Measurements from ENCODE around the gene SLC38A10. TPM values are rescaled to one million over a fixed set of nuclear protein-coding genes. Genes with fewer than 3 reads are reported as not detected.

The SLC38A10 gene
- total and polyA plus RNA-seq, 2 experiments from 2014 or later = 58.6 to 133 TPM

DNA sequence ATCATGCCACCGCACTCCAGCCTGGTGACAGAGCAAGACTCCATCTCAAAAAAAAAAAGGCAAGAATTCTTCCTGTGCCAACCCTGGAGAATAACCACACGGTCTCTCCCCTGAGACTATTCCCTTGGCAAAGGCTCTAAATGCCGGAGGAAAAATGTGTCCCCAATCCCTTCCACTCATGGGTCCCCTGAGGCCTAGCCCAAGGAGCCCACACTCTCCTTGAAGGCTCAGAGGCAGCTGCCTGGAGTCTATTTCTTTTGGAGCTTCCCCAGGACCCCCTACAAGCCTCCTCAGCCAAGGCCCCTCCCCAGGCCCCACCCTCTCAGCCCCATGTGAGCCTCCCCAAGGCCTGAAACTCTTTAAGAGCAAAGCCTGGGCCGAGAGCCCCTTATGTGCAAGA, 88.9 kb downstream of the SLC38A10 start:
- no peaks in the 10 kb centered on the region for H4K20me1 ChIP-seq (ENCODE audit: insufficient read depth)
- in situ Hi-C loops (cut with MboI) = no loop called here
- TF ChIP-seq EZH2phosphoT487 (IDR thresholded peaks at IDR 0.05; ENCODE audit: insufficient read depth, low read depth) (no peak), EZH2 (IDR thresholded peaks at IDR 0.05; ENCODE audit: insufficient read depth, poor library complexity, severe bottlenecking) (no peak)
- no peak overlapping the region for H3K27ac ChIP-seq
- no peaks in the 10 kb centered on the region for H3K27me3 ChIP-seq (replicated peaks; ENCODE audit: insufficient read depth)
- H2AFZ ChIP-seq = no peak overlapping the region
- H3K4me3 ChIP-seq = no peak overlapping the region
- H3F3A ChIP-seq (ENCODE audit: insufficient read depth) = no peaks in the 10 kb centered on the region
- H3K9me2 ChIP-seq (ENCODE audit: insufficient read depth) = no peaks in the 10 kb centered on the region
- H3K4me2 ChIP-seq (ENCODE audit: unreplicated experiment) = no peak overlapping the region
- H3K9me3 ChIP-seq (ENCODE audit: low read depth) = no peaks in the 10 kb centered on the region
- H3K4me1 ChIP-seq (ENCODE audit: insufficient read depth) = no peaks in the 10 kb centered on the region
- no peak for DNase-seq
- H3K79me2 ChIP-seq (ENCODE audit: insufficient read depth) = no peaks in the 10 kb centered on the region
- no peaks in the 10 kb centered on the region for H3K36me3 ChIP-seq (ENCODE audit: low read depth)
- no peak overlapping the region for H3K9ac ChIP-seq
- 73 to 81% methylated on average over 4 of the region's 4 CpGs for WGBS, 2 experiments (ENCODE audit: low coverage in 1 of 2, low lambda C conversion rate in 2 of 2, missing lambda C conversion rate in 2 of 2)

DNA sequence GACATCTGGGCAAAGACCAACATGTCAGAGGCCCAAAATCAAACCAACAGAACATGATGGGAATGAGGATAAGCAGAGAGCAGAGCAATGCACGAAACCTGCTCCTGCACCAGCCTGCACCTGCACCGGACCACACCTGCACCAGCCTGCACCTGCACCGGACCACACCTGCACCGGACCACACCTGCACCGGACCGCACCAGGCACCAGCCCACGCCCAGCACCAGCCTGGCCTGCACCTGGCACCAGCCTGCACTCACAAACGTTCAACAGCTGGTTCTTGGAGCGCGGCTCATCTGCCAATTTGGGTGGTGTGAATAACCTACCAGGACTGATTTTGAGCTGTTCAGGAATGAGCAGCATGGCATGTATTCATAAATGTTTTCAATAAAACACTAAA, 90.5 kb downstream of the SLC38A10 start:
- no peaks in the 10 kb centered on the region for H3F3A ChIP-seq (ENCODE audit: insufficient read depth)

GRCh38 chr17:81203136-81203535, 92.0 kb downstream of the SLC38A10 start:
- H3K79me2 ChIP-seq (ENCODE audit: insufficient read depth) = no peaks in the 10 kb centered on the region

More for the DNA sequence above, 90.5 kb downstream of the SLC38A10 start:
- Histone ChIP-seq H3K27ac (no peak overlapping the region), H3K79me2 (ENCODE audit: insufficient read depth) (no peaks in the 10 kb centered on the region), H3K4me2 (ENCODE audit: unreplicated experiment) (no peak overlapping the region), H3K36me3 (ENCODE audit: low read depth) (no peaks in the 10 kb centered on the region), H3K9me2 (ENCODE audit: insufficient read depth) (no peaks in the 10 kb centered on the region), H3K4me3 (no peak overlapping the region), H3K4me1 (ENCODE audit: insufficient read depth) (no peaks in the 10 kb centered on the region), H3K27me3 (replicated peaks; ENCODE audit: insufficient read depth) (no peaks in the 10 kb centered on the region), H2AFZ (no peak overlapping the region), H3K9ac (no peak overlapping the region), H3K9me3 (ENCODE audit: low read depth) (no peaks in the 10 kb centered on the region), H4K20me1 (ENCODE audit: insufficient read depth) (no peaks in the 10 kb centered on the region)
- 88 to 92% methylated on average over 10 of the region's 10 CpGs for WGBS, 2 experiments (ENCODE audit: low coverage in 1 of 2, low lambda C conversion rate in 2 of 2, missing lambda C conversion rate in 2 of 2)
- no peak for TF ChIP-seq EZH2phosphoT487 (IDR thresholded peaks at IDR 0.05; ENCODE audit: insufficient read depth, low read depth)
- no peak for TF ChIP-seq EZH2 (IDR thresholded peaks at IDR 0.05; ENCODE audit: insufficient read depth, poor library complexity, severe bottlenecking)
- in situ Hi-C loops (cut with MboI) = no loop called here
- DNase-seq = no peak

DNA sequence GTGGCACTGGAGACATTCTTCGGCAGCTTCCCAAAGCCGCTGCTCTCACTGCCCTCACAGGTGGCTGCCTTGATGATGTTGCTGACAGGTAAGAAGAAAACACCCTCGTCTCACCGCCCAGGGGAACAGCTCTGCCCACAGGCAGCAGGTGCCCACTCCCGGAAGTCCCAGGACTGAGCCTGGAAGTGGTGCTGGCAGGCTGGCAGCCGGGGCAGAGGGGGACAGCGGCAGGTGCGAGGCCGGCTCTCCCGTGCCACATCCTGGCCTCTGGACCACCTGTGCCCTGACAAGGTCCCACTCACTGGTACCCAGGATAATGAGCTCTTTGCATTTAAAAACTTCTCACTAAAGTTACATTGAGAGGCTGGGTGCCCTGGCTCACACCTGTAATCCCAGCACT, 92.8 kb downstream of the SLC38A10 start:
- no peaks in the 10 kb centered on the region for H3K9me3 ChIP-seq (ENCODE audit: low read depth)
- no peaks in the 10 kb centered on the region for H3K27me3 ChIP-seq (replicated peaks; ENCODE audit: insufficient read depth)
- no peak for DNase-seq
- H2AFZ ChIP-seq = no peak overlapping the region
- H3K9ac ChIP-seq = no peak overlapping the region
- no peak overlapping the region for H3K4me3 ChIP-seq
- no peaks in the 10 kb centered on the region for H3K36me3 ChIP-seq (ENCODE audit: low read depth)
- no peaks in the 10 kb centered on the region for H3K4me1 ChIP-seq (ENCODE audit: insufficient read depth)
- in situ Hi-C loops (cut with MboI) = no loop called here
- H3K4me2 ChIP-seq (ENCODE audit: unreplicated experiment) = no peak overlapping the region
- no peak overlapping the region for H3K27ac ChIP-seq
- TF ChIP-seq EZH2phosphoT487 (IDR thresholded peaks at IDR 0.05; ENCODE audit: insufficient read depth, low read depth) (no peak), EZH2 (IDR thresholded peaks at IDR 0.05; ENCODE audit: insufficient read depth, poor library complexity, severe bottlenecking) (no peak)
- 98 to 100% methylated on average over 10 of the region's 10 CpGs for WGBS, 2 experiments (ENCODE audit: low coverage in 1 of 2, low lambda C conversion rate in 2 of 2, missing lambda C conversion rate in 2 of 2)
- H3F3A ChIP-seq (ENCODE audit: insufficient read depth) = no peaks in the 10 kb centered on the region
- H3K79me2 ChIP-seq (ENCODE audit: insufficient read depth) = no peaks in the 10 kb centered on the region
- no peaks in the 10 kb centered on the region for H3K9me2 ChIP-seq (ENCODE audit: insufficient read depth)
- no peaks in the 10 kb centered on the region for H4K20me1 ChIP-seq (ENCODE audit: insufficient read depth)

More at GRCh38 chr17:81203136-81203535, 92.0 kb downstream of the SLC38A10 start:
- Histone ChIP-seq H4K20me1 (ENCODE audit: insufficient read depth) (no peaks in the 10 kb centered on the region), H3K9ac (no peak overlapping the region), H3K36me3 (ENCODE audit: low read depth) (no peaks in the 10 kb centered on the region), H3F3A (ENCODE audit: insufficient read depth) (no peaks in the 10 kb centered on the region), H2AFZ (no peak overlapping the region), H3K4me3 (no peak overlapping the region), H3K4me1 (ENCODE audit: insufficient read depth) (no peaks in the 10 kb centered on the region), H3K27ac (no peak overlapping the region), H3K4me2 (ENCODE audit: unreplicated experiment) (no peak overlapping the region), H3K9me2 (ENCODE audit: insufficient read depth) (no peaks in the 10 kb centered on the region), H3K9me3 (ENCODE audit: low read depth) (no peaks in the 10 kb centered on the region), H3K27me3 (replicated peaks; ENCODE audit: insufficient read depth) (no peaks in the 10 kb centered on the region)
- in situ Hi-C loops (cut with MboI) = no loop called here
- DNase-seq = no peak
- TF ChIP-seq EZH2 (IDR thresholded peaks at IDR 0.05; ENCODE audit: insufficient read depth, poor library complexity, severe bottlenecking) (no peak), EZH2phosphoT487 (IDR thresholded peaks at IDR 0.05; ENCODE audit: insufficient read depth, low read depth) (no peak)
- WGBS, 2 experiments (ENCODE audit: low coverage in 1 of 2, low lambda C conversion rate in 2 of 2, missing lambda C conversion rate in 2 of 2) = 93 to 96% methylated on average over 18 to 20 of the region's 20 CpGs
